NCI-H2196 treated with DMSO at 0.1 percent for 48 hours (cell line): Measurements from ENCODE around the gene SLC17A9.

Experiments
- DNase-seq: peaks from one replicate; lab custom pipeline; 2025; ENCODE audit not compliant: unreplicated experiment; lab: John Stamatoyannopoulos, UW

The SLC17A9 gene

GRCh38 chr20:62999580-62999979 lies 47.1 kb downstream of the SLC17A9 start:
- DNase-seq, result no peak

- no peak for DNase-seq
Observed at GRCh38 chr20:63000036-63000435, 47.5 kb downstream of the SLC17A9 start.

GRCh38 chr20:63000958-63001357 lies 48.4 kb downstream of the SLC17A9 start:
- no peak for DNase-seq

- no peak for DNase-seq
Observed at GRCh38 chr20:63002511-63002910, 50.0 kb downstream of the SLC17A9 start.

GRCh38 chr20:63003546-63003945 lies 51.0 kb downstream of the SLC17A9 start:
- DNase-seq, result no peak

GRCh38 chr20:63004607-63005364 lies 52.3 kb downstream of the SLC17A9 start:
- no peak for DNase-seq

GRCh38 chr20:63005365-63005861 lies 52.9 kb downstream of the SLC17A9 start:
- DNase-seq, result no peak

- no peak for DNase-seq
Observed at GRCh38 chr20:63005862-63006539, 53.5 kb downstream of the SLC17A9 start.

GRCh38 chr20:63006540-63007359 lies 54.2 kb downstream of the SLC17A9 start, which contains the start of gene BHLHE23:
TSS of gene BHLHE23 (minus strand) at chr20:63006964. CDS start at chr20:63006774, 190 bp downstream.
- DNase-seq, result no peak

GRCh38 chr20:63007360-63007645 lies 54.8 kb downstream of the SLC17A9 start:
- DNase-seq, result no peak

GRCh38 chr20:63007646-63008488 lies 55.4 kb downstream of the SLC17A9 start:
- DNase-seq, result no peak

GRCh38 chr20:63008541-63009044 lies 56.1 kb downstream of the SLC17A9 start:
- no peak for DNase-seq

GRCh38 chr20:63009045-63009961 lies 56.8 kb downstream of the SLC17A9 start:
- peak; percentile 65 for DNase-seq

GRCh38 chr20:63009988-63010769 lies 57.7 kb downstream of the SLC17A9 start:
- peak; percentile 34 for DNase-seq

- no peak for DNase-seq
Observed at GRCh38 chr20:63011798-63012197, 59.3 kb downstream of the SLC17A9 start.

GRCh38 chr20:63013207-63013606 lies 60.7 kb downstream of the SLC17A9 start:
- DNase-seq, result no peak

GRCh38 chr20:63014287-63014686 lies 61.8 kb downstream of the SLC17A9 start:
- DNase-seq, result no peak

GRCh38 chr20:63014710-63015109 lies 62.2 kb downstream of the SLC17A9 start:
- DNase-seq, result no peak
